ENCODE measurements around the gene NEURL1. TPM values are rescaled to one million over a fixed set of nuclear protein-coding genes. Genes with fewer than 3 reads are reported as not detected.

NEURL1 gene
- total RNA-seq, 3 donors from 2014 or later (not counting 1 experiment from before 2014, with no cell fraction given), result 0.95 to 8.5 (median 1.5) TPM

DNA sequence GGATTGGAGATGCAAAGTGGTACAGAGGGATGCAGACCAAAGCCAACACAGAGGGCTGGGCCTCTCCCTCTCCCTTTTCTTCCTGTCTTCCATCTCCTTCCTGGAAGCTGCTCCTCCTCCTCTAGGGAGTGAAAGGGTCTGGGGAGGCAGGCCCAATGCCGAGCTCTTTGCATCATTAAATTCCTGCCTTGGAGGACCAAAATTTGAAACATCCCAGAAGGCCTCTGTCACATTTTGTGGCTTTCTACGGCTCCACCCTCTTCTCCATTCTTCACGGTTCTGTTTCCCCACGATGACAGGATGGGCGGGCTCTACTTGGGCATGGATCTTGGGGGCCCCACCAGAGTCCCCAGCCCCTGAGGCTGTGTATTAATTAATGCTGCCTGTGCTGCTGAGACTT is 76.4 kb downstream of the NEURL1 start:
- Mint-ChIP-seq H3K27me3 (ENCODE audit: low read depth in 2 of 2) (peaks cover 0 to 3% of the 10 kb centered on the region in 2 donors), H3K4me3 (no peak overlapping the region), H3K27ac (no peak overlapping the region), H3K9me3 (no peaks in the 10 kb centered on the region), H3K4me1 (peaks cover 0 to 2% of the 10 kb centered on the region in 2 donors), H3K36me3 (no peaks in the 10 kb centered on the region)
- H3K27me3 ChIP-seq (ENCODE audit: control insufficient read depth, insufficient read depth, low read length), result no peaks in the 10 kb centered on the region
- no peak for ATAC-seq
- intact Hi-C loops (cut with micrococcal nuclease), result no loop called here
- no peak for DNase-seq
- no peaks in the 10 kb centered on the region for H3K9me3 ChIP-seq (ENCODE audit: control insufficient read depth, insufficient read depth, low read length)
- H3K4me3 ChIP-seq (ENCODE audit: low read length), result no peak overlapping the region
- WGBS (ENCODE audit: insufficient coverage), result 53% methylated on average over 5 of the region's 5 CpGs
- no peak overlapping the region for H3K27ac ChIP-seq (ENCODE audit: low read length)
- H3K4me1 ChIP-seq (ENCODE audit: control insufficient read depth, insufficient read depth, low read length), result no peaks in the 10 kb centered on the region
- TF ChIP-seq, protein P1, sequence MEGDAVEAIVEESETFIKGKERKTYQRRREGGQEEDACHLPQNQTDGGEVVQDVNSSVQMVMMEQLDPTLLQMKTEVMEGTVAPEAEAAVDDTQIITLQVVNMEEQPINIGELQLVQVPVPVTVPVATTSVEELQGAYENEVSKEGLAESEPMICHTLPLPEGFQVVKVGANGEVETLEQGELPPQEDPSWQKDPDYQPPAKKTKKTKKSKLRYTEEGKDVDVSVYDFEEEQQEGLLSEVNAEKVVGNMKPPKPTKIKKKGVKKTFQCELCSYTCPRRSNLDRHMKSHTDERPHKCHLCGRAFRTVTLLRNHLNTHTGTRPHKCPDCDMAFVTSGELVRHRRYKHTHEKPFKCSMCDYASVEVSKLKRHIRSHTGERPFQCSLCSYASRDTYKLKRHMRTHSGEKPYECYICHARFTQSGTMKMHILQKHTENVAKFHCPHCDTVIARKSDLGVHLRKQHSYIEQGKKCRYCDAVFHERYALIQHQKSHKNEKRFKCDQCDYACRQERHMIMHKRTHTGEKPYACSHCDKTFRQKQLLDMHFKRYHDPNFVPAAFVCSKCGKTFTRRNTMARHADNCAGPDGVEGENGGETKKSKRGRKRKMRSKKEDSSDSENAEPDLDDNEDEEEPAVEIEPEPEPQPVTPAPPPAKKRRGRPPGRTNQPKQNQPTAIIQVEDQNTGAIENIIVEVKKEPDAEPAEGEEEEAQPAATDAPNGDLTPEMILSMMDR (IDR thresholded peaks at IDR 0.05), result no peak
- no peaks in the 10 kb centered on the region for H3K36me3 ChIP-seq (ENCODE audit: control insufficient read depth, insufficient read depth, low read length)

DNA sequence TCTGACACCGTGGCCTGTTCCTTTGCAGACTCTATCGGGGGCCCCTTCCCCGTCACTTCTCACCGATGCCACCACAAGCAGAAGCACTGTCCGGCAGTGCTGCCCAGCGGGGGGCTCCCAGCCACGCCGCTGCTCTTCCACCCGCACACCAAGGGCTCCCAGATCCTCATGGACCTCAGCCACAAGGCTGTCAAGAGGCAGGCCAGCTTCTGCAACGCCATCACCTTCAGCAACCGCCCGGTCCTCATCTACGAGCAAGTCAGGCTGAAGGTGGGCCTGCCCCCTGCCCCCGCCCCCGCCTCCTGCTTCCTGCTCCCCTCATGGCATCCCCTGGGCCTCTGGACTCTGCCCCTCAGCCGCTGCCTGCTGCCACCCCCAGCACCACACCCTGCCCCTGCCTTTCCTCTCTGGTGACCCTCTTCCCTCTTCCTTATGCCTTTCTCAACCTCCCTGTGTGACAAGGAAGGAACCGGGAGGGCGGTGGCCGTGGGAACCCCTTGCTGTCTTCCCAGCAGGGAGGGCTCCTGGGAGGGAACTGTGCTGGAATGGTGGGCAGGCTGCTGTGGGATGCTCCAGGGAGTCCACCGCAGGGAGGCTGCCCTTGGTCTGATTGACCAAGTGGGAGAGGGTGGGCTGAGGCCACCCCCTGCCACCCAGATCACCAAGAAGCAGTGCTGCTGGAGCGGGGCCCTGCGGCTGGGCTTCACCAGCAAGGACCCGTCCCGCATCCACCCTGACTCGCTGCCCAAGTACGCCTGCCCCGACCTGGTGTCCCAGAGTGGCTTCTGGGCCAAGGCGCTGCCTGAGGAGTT is 77.5 kb downstream of the NEURL1 start:
- DNase-seq (no peak), ATAC-seq (no peak)
- Histone ChIP-seq H3K27me3 (ENCODE audit: control insufficient read depth, insufficient read depth, low read length) (no peaks in the 10 kb centered on the region), H3K9me3 (ENCODE audit: control insufficient read depth, insufficient read depth, low read length) (no peaks in the 10 kb centered on the region), H3K4me3 (ENCODE audit: low read length) (no peak overlapping the region), H3K4me1 (ENCODE audit: control insufficient read depth, insufficient read depth, low read length) (no peaks in the 10 kb centered on the region), H3K27ac (ENCODE audit: low read length) (no peak overlapping the region), H3K36me3 (ENCODE audit: control insufficient read depth, insufficient read depth, low read length) (no peaks in the 10 kb centered on the region)
- no peaks in the 10 kb centered on the region for H3K36me3 Mint-ChIP-seq
- intact Hi-C loops (cut with micrococcal nuclease), result no loop called here
- no peak overlapping the region for H3K4me3 Mint-ChIP-seq
- H3K27me3 Mint-ChIP-seq (ENCODE audit: low read depth in 2 of 2), result peaks cover 0 to 3% of the 10 kb centered on the region in 2 donors
- no peaks in the 10 kb centered on the region for H3K9me3 Mint-ChIP-seq
- no peaks in the 10 kb centered on the region for H3K4me1 Mint-ChIP-seq
- TF ChIP-seq, protein P1 (IDR thresholded peaks at IDR 0.05), result no peak
- 91% methylated on average over 28 of the region's 28 CpGs for WGBS (ENCODE audit: insufficient coverage)
- H3K27ac Mint-ChIP-seq, result no peak overlapping the region

DNA sequence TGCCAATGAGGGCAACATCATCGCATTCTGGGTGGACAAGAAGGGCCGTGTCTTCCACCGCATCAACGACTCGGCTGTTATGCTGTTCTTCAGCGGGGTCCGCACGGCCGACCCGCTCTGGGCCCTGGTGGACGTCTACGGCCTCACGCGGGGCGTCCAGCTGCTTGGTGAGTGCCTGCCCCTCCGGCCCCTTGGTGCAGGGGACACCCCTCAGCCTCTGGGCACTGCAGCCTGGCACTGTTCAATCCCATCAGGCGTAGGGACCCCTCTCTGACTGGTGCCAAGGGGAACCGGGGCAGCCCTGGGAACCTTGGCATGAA is 78.1 kb downstream of the NEURL1 start:
- no peaks in the 10 kb centered on the region for H3K9me3 ChIP-seq (ENCODE audit: control insufficient read depth, insufficient read depth, low read length)
- no peaks in the 10 kb centered on the region for H3K36me3 Mint-ChIP-seq
- no peaks in the 10 kb centered on the region for H3K4me1 Mint-ChIP-seq
- H3K27me3 Mint-ChIP-seq (ENCODE audit: low read depth in 2 of 2), result no peaks in the 10 kb centered on the region
- H3K4me3 Mint-ChIP-seq, result no peak overlapping the region
- ATAC-seq (no peak), DNase-seq (no peak)
- TF ChIP-seq, protein P1 (IDR thresholded peaks at IDR 0.05), result no peak
- H3K4me3 ChIP-seq (ENCODE audit: low read length), result no peak overlapping the region
- no peak overlapping the region for H3K27ac Mint-ChIP-seq
- WGBS (ENCODE audit: insufficient coverage), result 92% methylated on average over 18 of the region's 18 CpGs
- no peaks in the 10 kb centered on the region for H3K4me1 ChIP-seq (ENCODE audit: control insufficient read depth, insufficient read depth, low read length)
- no peaks in the 10 kb centered on the region for H3K9me3 Mint-ChIP-seq
- H3K27ac ChIP-seq (ENCODE audit: low read length), result no peak overlapping the region
- H3K36me3 ChIP-seq (ENCODE audit: control insufficient read depth, insufficient read depth, low read length), result no peaks in the 10 kb centered on the region
- intact Hi-C loops (cut with micrococcal nuclease), result no loop called here
- H3K27me3 ChIP-seq (ENCODE audit: control insufficient read depth, insufficient read depth, low read length), result no peaks in the 10 kb centered on the region

Data from natural killer cell (primary cell).